HepG2 (cell line): Measurements from ENCODE around the gene BTN1A1. TPM values are rescaled to one million over a fixed set of nuclear protein-coding genes. Genes with fewer than 3 reads are reported as not detected.

Experiments
- GZF1 ChIP-seq: sonication (generic); formaldehyde crosslinking; IDR thresholded peaks from 2 replicates; pipeline ENCODE4 v1.5.1; 2020; ENCODE audit warnings: mild to moderate bottlenecking, missing genetic modification reagents
- HMGXB4 ChIP-seq, 2 experiments: sonication (generic) in 1 of 2; formaldehyde crosslinking in 1 of 2; IDR thresholded peaks; 2 replicates each; pipeline versions ENCODE4 v1.4.0 to v1.6.1; 2018 to 2020; ENCODE audit warnings: missing genetic modification reagents in 2 of 2, borderline replicate concordance in 1 of 2, low read depth in 1 of 2, mild to moderate bottlenecking in 1 of 2, missing biosample characterization in 1 of 2
- MIXL1 ChIP-seq: IDR thresholded peaks from 2 replicates; pipeline ENCODE4 v1.6.1; 2016
- NFAT5 ChIP-seq: sonication (generic); formaldehyde crosslinking; IDR thresholded peaks from 2 replicates; pipeline ENCODE4 v1.4.0; 2020; ENCODE audit warnings: missing genetic modification reagents
- ONECUT2 ChIP-seq: sonication (generic); formaldehyde crosslinking; IDR thresholded peaks from 2 replicates; pipeline ENCODE4 v1.4.0; 2020; ENCODE audit warnings: missing genetic modification reagents
- SIN3A ChIP-seq: IDR thresholded peaks from 2 replicates; pipeline ENCODE4 v1.6.1; 2011; ENCODE audit warnings: low read depth, mild to moderate bottlenecking, control low read depth, low read length, borderline replicate concordance
- SUZ12 ChIP-seq: fragments of 150-350 bp; IDR thresholded peaks from 2 replicates; pipeline ENCODE4 v1.6.1; 2014; ENCODE audit warnings: low read depth, low read length
- ZBTB10 ChIP-seq: sonication (generic); formaldehyde crosslinking; IDR thresholded peaks from 2 replicates; pipeline ENCODE4 v1.4.0; 2020; ENCODE audit warnings: missing genetic modification reagents, borderline replicate concordance
- ZNF605 ChIP-seq: sonication (generic); formaldehyde crosslinking; IDR thresholded peaks from 2 replicates; pipeline ENCODE4 v1.8.0; 2022; ENCODE audit warnings: mild to moderate bottlenecking, missing genetic modification reagents
- ZNF646 ChIP-seq: sonication (generic); formaldehyde crosslinking; IDR thresholded peaks from 2 replicates; pipeline ENCODE4 v1.9.0; 2021; ENCODE audit warnings: mild to moderate bottlenecking, missing genetic modification reagents
- ZSCAN21 ChIP-seq: sonication (generic); formaldehyde crosslinking; IDR thresholded peaks from 2 replicates; pipeline ENCODE4 v1.8.0; 2022; ENCODE audit warnings: mild to moderate bottlenecking, missing genetic modification reagents, moderate library complexity, borderline replicate concordance
- polyA plus RNA-seq, 8 experiments: library from polyadenylated mRNA; depleted of rRNA in 3 of 8; stranded (reverse) in 7 of 8; unstranded in 1 of 8; fragments of >200 nt; fragmentation: Illumina TruSeq in 4 of 8; extraction: Trizol in 4 of 8; gene quantifications; 2 replicates each; pipeline versions ENCODE4 v1.2.1 to v1.2.3, GENCODE V29; 2011 to 2016; ENCODE audit warnings: low read depth in 4 of 8, missing spikeins in 1 of 8, mixed read lengths in 1 of 8; ENCODE audit not compliant: insufficient read depth in 1 of 8
- total RNA-seq, 5 experiments: library from RNA; depleted of rRNA; stranded (reverse); fragments of >200 nt; fragmentation: Illumina TruSeq; extraction: Trizol; gene quantifications; 2 replicates each; pipeline ENCODE4 v1.2.3, GENCODE V29; 2016; ENCODE audit warnings: low read depth in 1 of 5

The BTN1A1 gene
- total and polyA plus RNA-seq, 2 of the 13 experiments (the other 11 are each of a cell fraction or from before 2014, with no cell fraction given) = 0.04 TPM; not detected in 1

- 0 out of 2 replicates have a peak, but pooled peaks have one; percentile 31 for TF ChIP-seq NFAT5 (CRISPR knock-in tag)
- TF ChIP-seq ONECUT2 = peak; percentile 94
- TF ChIP-seq ZSCAN21 (CRISPR knock-in tag) = no peak
- TF ChIP-seq SIN3A = peak; percentile 54; the same call in 1 of the 2 replicates
- no peak for TF ChIP-seq ZNF605 (CRISPR knock-in tag)
- peak; percentile 1 for TF ChIP-seq MIXL1 (CRISPR knock-in tag)
- 0 out of 2 replicates have a peak, but pooled peaks have one; percentile 24 for TF ChIP-seq ZBTB10 (CRISPR knock-in tag)
- TF ChIP-seq SUZ12 = no peak
- no peak for TF ChIP-seq ZNF646 (CRISPR knock-in tag)
- TF ChIP-seq HMGXB4 (CRISPR knock-in tag; IDR thresholded peaks at IDR 0.05; ENCODE audit: borderline replicate concordance in 1 of 2, low read depth in 1 of 2) = peak; percentile 96 to 97
- TF ChIP-seq GZF1 (CRISPR knock-in tag) = peak; percentile 34; the same call in 1 of the 2 replicates
These were observed 53.7 kb downstream of the BTN1A1 start (continued) for GRCh38 chr6:26553635-26554446.
